GM18858 (cell line): ENCODE data around the gene ZNF273.
"Not testable (repeated sequence)": the region's sequence is repeated elsewhere in the genome, so short reads cannot be mapped to it uniquely, and the experiment has no call there.

Experiments used
- ATAC-seq: cut with Tn5 transposase; IDR thresholded peaks from one replicate; pipeline ENCODE4 v1.9.1; 2021; ENCODE audit not compliant: unreplicated experiment

The ZNF273 gene

DNA sequence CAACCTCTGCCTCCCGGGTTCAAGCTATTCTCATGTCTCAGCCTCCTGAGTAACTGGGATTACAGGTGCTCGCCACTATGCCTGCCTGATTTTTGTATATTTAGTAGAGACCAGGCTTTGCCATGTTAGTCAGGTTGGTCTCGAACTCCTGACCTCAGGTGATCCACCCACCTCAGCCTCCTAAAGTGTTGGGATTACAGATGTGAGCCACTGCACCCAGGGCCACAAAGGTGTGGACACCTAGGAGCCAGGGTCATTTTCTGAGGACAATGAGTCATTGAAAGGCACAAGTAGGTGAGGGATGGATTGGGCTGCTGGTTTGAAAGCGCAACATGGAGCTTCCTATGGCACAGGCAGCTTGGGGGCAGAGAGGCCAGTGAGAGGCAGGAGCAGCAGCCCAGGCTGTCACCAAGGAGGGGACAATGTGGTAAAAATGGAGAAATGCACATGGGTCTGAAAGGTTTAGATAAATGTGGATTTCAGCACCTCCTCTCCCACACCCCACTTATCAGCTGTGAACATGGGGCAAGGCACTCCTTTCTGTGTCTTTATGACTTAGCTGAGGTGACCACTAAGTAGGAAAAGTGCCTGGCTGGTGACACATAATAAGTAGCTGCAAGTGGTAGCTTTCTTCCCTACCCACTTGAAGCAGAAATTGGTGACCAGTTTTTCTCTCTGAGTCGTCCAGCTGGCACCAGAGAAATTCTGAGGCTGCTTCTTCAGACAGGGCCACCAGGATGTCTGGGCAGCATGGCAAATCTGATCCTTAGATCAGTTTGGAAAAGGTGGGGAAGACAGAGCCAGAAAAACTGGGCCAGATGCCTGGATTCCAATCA, 41.8 kb downstream of the ZNF273 start:
- ATAC-seq: not testable (repeated sequence)

GRCh38 chr7:64945503-64946175, 42.6 kb downstream of the ZNF273 start:
- no peak for ATAC-seq

DNA sequence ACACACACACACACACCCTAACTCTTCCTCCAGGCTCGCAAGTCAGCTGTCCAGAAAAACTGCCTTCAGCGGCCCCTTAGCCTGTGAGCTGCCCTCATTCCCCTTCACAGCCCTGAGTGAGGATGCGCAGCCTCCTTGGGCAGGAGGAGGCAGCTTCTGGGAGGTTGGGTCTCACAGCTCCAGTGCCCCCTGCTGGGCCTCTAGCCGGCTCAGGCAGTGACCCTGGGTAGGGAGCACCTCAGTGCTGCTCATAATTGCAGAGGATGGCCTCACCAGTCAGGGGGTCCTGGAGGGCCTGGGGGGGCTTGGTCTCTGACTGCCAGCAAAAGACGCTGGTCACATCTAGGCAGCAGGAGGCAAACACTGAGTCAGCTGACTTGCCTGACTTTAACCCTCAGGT, 43.7 kb downstream of the ZNF273 start:
- no peak for ATAC-seq

DNA sequence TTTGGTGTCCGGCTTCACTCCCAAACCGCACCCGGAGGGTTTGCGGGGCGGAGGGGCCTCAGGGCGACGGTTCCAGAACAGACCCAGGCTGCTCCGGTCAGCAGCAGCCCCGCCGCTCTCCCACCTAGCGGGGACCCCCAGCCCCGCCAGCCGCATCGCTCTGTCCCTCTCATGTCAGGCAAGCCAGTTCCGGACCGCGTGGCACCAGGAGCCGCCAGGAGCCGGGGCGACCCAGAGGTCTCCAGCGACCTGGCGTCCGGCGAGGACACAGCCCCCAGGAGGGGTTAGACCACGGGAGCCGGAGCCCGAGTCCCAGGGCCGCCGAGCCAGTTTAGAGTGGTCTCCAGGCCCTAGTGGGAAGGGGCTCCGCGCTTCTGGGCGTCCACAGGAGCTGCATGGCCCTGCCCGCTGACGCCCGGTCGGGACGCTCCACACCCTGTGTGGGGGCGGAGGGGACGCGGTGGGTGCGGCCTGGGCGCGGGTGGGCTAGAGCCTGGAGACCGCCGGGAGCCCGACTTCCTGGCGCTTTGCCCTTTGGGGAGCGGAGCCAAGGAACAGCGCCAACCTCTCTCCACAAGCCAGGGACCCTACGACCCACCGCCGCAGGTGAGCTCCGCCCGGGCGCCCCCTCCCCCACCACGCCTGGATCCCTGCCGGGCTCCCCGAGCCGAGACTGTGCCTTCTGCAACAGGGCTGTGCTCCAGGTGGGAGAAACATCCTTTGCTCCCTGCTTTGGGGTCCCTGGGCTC, 44.4 kb downstream of the ZNF273 start:
- no peak for ATAC-seq

DNA sequence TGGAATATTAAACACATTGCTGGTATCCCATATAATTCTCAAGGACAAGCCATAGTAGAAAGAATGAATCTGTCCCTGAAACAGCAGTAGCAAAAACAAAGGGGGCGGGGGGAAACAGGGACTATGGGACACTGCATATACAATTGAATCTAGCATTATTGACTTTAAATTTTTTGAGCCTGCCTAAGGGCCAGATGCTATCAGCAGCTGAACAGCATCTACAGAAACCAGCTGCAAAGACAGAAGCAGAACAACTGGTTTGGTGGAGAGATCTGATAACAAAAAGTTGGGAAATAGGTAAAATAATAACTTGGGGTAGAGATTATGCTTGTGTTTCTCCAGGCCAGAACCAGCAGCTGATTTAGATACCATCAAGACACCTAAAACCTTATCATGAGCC, 45.7 kb downstream of the ZNF273 start:
- ATAC-seq: not testable (repeated sequence)

GRCh38 chr7:64950673-64951072, 47.6 kb downstream of the ZNF273 start:
- ATAC-seq: not testable (repeated sequence)

DNA sequence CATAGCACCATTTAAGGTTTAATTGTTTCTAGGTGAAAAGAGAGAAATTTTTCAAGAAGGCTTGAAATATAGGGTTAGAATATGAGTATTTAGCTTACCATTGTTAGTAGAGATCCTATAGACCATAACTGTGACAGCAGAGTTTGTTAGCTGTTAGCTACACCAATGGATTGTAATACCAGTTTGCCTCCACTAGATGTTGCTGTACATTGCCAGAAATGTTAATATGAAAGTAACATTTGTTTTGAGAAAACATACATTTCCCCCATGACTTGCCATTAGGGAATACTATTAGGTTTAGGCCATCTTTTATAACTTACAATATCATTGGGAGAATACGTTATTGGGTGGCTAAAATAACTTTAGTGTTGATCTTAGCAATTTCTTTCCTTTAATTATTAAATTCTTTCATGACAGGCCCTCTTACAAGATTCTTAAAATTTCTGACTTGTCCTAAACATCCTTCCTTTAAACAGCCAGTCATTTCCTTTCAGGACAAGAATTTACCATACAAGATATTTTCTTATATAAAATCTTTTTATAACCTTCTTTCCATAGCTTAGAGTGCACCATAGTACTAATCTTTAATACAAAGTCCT, 48.3 kb downstream of the ZNF273 start:
- ATAC-seq: no peak

GRCh38 chr7:64959072-64959747, 56.1 kb downstream of the ZNF273 start:
- ATAC-seq: no peak

DNA sequence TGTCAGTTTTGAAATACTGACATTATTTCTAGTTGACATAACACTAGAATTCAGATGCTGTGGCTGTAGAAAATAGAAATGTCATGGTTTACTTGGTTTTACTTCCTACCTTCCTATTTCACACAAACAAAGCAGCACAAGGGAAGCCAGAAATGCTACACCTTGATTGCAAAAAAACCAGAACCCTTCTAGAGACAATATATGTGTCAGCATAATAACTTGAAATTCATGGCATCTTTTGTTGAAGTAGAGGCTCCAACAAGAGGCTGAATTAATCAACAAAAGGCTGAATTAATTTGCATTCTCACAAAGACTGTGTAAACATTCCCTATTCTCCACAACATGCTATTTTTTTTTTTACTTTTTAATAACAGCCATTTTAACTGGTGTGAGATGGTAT, 62.5 kb downstream of the ZNF273 start:
- no peak for ATAC-seq

DNA sequence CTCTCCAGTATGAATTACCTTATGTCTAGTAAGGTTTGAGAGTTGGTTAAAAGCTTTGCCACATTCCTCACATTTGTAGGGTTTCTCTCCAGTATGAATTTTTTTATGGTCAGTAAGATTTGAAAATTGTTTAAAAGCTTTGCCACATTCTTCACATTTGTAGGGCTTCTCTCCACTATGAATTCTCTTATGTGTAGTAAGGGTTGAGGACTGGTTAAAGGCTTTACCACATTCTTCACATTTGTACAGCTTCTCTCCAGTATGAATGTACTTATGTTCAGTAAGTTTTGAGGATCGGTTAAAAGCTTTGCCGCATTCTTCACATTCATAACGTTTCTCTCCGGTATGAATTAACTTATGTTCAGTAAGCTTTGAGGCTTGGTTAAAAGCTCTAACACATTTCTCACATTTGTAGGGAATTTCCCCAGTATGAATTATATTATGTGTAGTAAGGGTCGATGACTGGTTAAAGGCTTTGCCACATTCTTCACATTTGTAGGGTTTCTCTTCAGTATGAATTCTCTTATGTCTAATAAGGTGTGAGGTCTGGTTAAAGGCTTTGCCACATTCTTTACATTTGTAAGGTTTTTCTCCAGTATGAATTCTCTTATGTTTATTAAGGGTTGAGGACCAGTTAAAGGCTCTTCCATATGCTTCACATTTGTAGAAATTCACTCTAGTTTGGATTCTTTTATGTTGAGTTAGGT, 75.6 kb downstream of the ZNF273 start:
- no peak for ATAC-seq
